Liver (tissue), 9 donors: ENCODE data around the gene MRAP. TPM values are rescaled to one million over a fixed set of nuclear protein-coding genes. Genes with fewer than 3 reads are reported as not detected.

Source experiments
- DNase-seq: peaks from one replicate; pipeline ENCODE4 v3.0.0-alpha.2; 2017; ENCODE audit warnings: low spot score
- H3K27ac ChIP-seq, 2 donors: one replicate each; pipeline ENCODE4 v1.7.0; 2013; ENCODE audit warnings: inconsistent platforms in 2 of 2, low read length in 2 of 2, control low read depth in 1 of 2, low read depth in 1 of 2, mild to moderate bottlenecking in 1 of 2
- H3K27me3 ChIP-seq, 4 donors: one replicate each; pipeline versions ENCODE4 v1.6.1 to v1.7.0; 2013; ENCODE audit warnings: low read length in 3 of 4, inconsistent platforms in 1 of 4, mild to moderate bottlenecking in 1 of 4, moderate library complexity in 1 of 4; ENCODE audit not compliant: control insufficient read depth in 4 of 4, insufficient read depth in 4 of 4
- H3K36me3 ChIP-seq, 4 donors: one replicate each; pipeline versions ENCODE4 v1.6.1 to v1.7.0; 2013; ENCODE audit warnings: low read length in 3 of 4, mild to moderate bottlenecking in 3 of 4, low read depth in 1 of 4, moderate library complexity in 1 of 4; ENCODE audit not compliant: control insufficient read depth in 4 of 4, insufficient read depth in 3 of 4
- H3K4me1 ChIP-seq, 4 donors: one replicate each; pipeline versions ENCODE4 v1.6.1 to v1.7.0; 2013; ENCODE audit warnings: low read length in 3 of 4, mild to moderate bottlenecking in 3 of 4, moderate library complexity in 1 of 4; ENCODE audit not compliant: control insufficient read depth in 4 of 4, insufficient read depth in 4 of 4
- H3K4me3 ChIP-seq, 3 donors: one replicate each; pipeline versions ENCODE4 v1.6.1 to v1.7.0; 2013; ENCODE audit warnings: low read length in 3 of 3, control low read depth in 1 of 3, low read depth in 1 of 3, mild to moderate bottlenecking in 1 of 3
- H3K9ac ChIP-seq, 2 donors: one replicate each; pipeline ENCODE4 v1.7.0; 2013; ENCODE audit warnings: low read length in 2 of 2, mild to moderate bottlenecking in 2 of 2, moderate library complexity in 2 of 2, control low read depth in 1 of 2, low read depth in 1 of 2
- H3K9me3 ChIP-seq, 4 donors: one replicate each; pipeline versions ENCODE4 v1.6.1 to v1.7.0; 2013; ENCODE audit warnings: low read length in 3 of 4; ENCODE audit not compliant: control insufficient read depth in 4 of 4
- EGR1 ChIP-seq, 2 donors: IDR thresholded peaks; 2 replicates each; pipeline ENCODE4 v1.6.1; 2016 to 2018; ENCODE audit warnings: antibody characterized with exemption in 2 of 2, low read depth in 2 of 2
- FOXA1 ChIP-seq: IDR thresholded peaks from 2 replicates; pipeline ENCODE4 v1.6.1; 2016; ENCODE audit warnings: antibody characterized with exemption
- FOXA2 ChIP-seq: IDR thresholded peaks from 2 replicates; pipeline ENCODE4 v1.6.1; 2016; ENCODE audit warnings: antibody characterized with exemption
- GABPA ChIP-seq, 2 donors: IDR thresholded peaks in 1 of 2; conservative IDR thresholded peaks in 1 of 2; 2 replicates each; pipeline ENCODE4 v1.6.1; 2016; ENCODE audit warnings: antibody characterized with exemption in 2 of 2, mild to moderate bottlenecking in 1 of 2, moderate library complexity in 1 of 2
- HNF4A ChIP-seq, 2 donors: conservative IDR thresholded peaks; 2 replicates each; pipeline ENCODE4 v1.6.1; 2016; ENCODE audit warnings: antibody characterized with exemption in 2 of 2, mild to moderate bottlenecking in 2 of 2
- HNF4G ChIP-seq: IDR thresholded peaks from 2 replicates; pipeline ENCODE4 v1.6.1; 2016; ENCODE audit warnings: antibody characterized with exemption
- JUND ChIP-seq, 2 donors: IDR thresholded peaks; 2 replicates each; pipeline ENCODE4 v1.6.1; 2016; ENCODE audit warnings: antibody characterized with exemption in 2 of 2
- NR2F2 ChIP-seq: IDR thresholded peaks from 2 replicates; pipeline ENCODE4 v1.6.1; 2016; ENCODE audit warnings: antibody characterized with exemption
- RAD21 ChIP-seq, 2 donors: IDR thresholded peaks; 2 replicates each; pipeline ENCODE4 v1.6.1; 2016; ENCODE audit warnings: antibody characterized with exemption in 2 of 2, mild to moderate bottlenecking in 2 of 2
- RXRA ChIP-seq, 2 donors: IDR thresholded peaks; 2 replicates each; pipeline ENCODE4 v1.6.1; 2017 to 2018; ENCODE audit warnings: antibody characterized with exemption in 2 of 2, mild to moderate bottlenecking in 1 of 2
- SP1 ChIP-seq: IDR thresholded peaks from 2 replicates; pipeline ENCODE4 v1.6.1; 2018; ENCODE audit warnings: antibody characterized with exemption, mild to moderate bottlenecking
- TAF1 ChIP-seq: conservative IDR thresholded peaks from 2 replicates; pipeline ENCODE4 v1.6.1; 2016; ENCODE audit warnings: antibody characterized with exemption, mild to moderate bottlenecking
- YY1 ChIP-seq: IDR thresholded peaks from 2 replicates; pipeline ENCODE4 v1.6.1; 2016; ENCODE audit warnings: antibody characterized with exemption, mild to moderate bottlenecking
- WGBS: extraction: QIAGEN DNeasy Blood & Tissue Kit; methylation state at CpG from one replicate; pipeline ENCODE4 v1.1.7; 2013; 5-methylcytosine and 5-hydroxymethylcytosine counted together
- polyA plus RNA-seq, 2 donors: library from polyadenylated mRNA; stranded (reverse) in 1 of 2; unstranded in 1 of 2; fragments of 200-250 nt in 1 of 2; fragments of >200 nt in 1 of 2; fragmentation: Nextera tagmentation in 1 of 2; extraction: Ambion mirVana in 1 of 2; gene quantifications; one replicate each; pipeline versions ENCODE4 v1.2.1 to v1.2.3, GENCODE V29; 2013 to 2015
- total RNA-seq, 2 donors: library from RNA; depleted of rRNA; stranded (reverse); fragments of >200 nt; gene quantifications; one replicate each; pipeline ENCODE4 v1.2.3, GENCODE V29; 2014
- TF ChIP-seq, protein P1 (sequence below): IDR thresholded peaks from 2 replicates; pipeline ENCODE4 v1.6.1; 2016; ENCODE audit warnings: antibody characterized with exemption
- TF ChIP-seq, protein P2 (sequence below): fragments of 150-350 bp; IDR thresholded peaks from 2 replicates; pipeline ENCODE4 v1.5.1; 2017; ENCODE audit warnings: improper control_type of control experiment, low read depth, low read length; ENCODE audit not compliant: missing input control
- TF ChIP-seq, protein P3 (sequence below): IDR thresholded peaks from 2 replicates; pipeline ENCODE4 v1.6.1; 2016; ENCODE audit warnings: antibody characterized with exemption
- TF ChIP-seq, protein P4 (sequence below): IDR thresholded peaks from 2 replicates; pipeline ENCODE4 v1.6.1; 2016; ENCODE audit warnings: antibody characterized with exemption
- TF ChIP-seq, protein P5 (sequence below): IDR thresholded peaks from 2 replicates; pipeline ENCODE4 v1.6.1; 2016; ENCODE audit warnings: antibody characterized with exemption, mild to moderate bottlenecking
- donor health status: healthy.
- donor health status: healthy.
- donor health status: healthy.
- donor health status: healthy.
- donor health status: healthy.

Gene MRAP
- total and polyA plus RNA-seq, 4 donors = 0.17 to 0.79 TPM; not detected in 2

DNA sequence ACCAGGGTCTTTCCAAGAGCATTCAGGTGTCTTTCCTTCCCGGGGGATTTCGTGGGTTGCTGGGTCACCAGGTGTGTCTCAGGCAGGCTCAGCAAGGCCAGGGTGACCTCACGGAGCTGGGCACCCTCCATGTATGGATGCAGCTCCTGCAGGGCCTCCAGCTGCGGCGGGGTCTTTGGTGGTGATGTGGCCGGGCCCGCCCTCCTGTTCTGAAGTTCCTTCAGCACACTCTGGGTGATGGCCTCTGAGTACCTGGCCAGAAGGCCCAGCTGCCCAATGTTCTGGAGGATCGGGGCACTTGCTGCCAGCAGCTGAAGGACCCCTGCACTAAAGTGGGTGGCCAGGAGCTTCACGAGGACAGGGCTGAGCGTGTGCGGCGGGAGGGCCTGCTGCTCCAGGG, 48.7 kb downstream of the MRAP start:
- peaks cover 0 to 6% (median 1%) of the 10 kb centered on the region in 4 donors for H3K9me3 ChIP-seq
- no peaks in the 10 kb centered on the region for H3K4me1 ChIP-seq
- peaks cover 10 to 95% (median 68%) of the 10 kb centered on the region in 4 donors for H3K36me3 ChIP-seq
- no peak overlapping the region for H3K4me3 ChIP-seq
- TF ChIP-seq, protein P1, sequence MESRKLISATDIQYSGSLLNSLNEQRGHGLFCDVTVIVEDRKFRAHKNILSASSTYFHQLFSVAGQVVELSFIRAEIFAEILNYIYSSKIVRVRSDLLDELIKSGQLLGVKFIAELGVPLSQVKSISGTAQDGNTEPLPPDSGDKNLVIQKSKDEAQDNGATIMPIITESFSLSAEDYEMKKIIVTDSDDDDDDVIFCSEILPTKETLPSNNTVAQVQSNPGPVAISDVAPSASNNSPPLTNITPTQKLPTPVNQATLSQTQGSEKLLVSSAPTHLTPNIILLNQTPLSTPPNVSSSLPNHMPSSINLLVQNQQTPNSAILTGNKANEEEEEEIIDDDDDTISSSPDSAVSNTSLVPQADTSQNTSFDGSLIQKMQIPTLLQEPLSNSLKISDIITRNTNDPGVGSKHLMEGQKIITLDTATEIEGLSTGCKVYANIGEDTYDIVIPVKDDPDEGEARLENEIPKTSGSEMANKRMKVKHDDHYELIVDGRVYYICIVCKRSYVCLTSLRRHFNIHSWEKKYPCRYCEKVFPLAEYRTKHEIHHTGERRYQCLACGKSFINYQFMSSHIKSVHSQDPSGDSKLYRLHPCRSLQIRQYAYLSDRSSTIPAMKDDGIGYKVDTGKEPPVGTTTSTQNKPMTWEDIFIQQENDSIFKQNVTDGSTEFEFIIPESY = no peak
- TF ChIP-seq EGR1 (IDR thresholded peaks at IDR 0.05; ENCODE audit: low read depth in 2 of 2) = no peak
- TF ChIP-seq RAD21 (IDR thresholded peaks at IDR 0.05) = no peak
- WGBS = 97% methylated on average over 12 of the region's 12 CpGs
- no peak for DNase-seq
- no peak overlapping the region for H3K9ac ChIP-seq
- H3K27ac ChIP-seq = no peak overlapping the region
- no peaks in the 10 kb centered on the region for H3K27me3 ChIP-seq

DNA sequence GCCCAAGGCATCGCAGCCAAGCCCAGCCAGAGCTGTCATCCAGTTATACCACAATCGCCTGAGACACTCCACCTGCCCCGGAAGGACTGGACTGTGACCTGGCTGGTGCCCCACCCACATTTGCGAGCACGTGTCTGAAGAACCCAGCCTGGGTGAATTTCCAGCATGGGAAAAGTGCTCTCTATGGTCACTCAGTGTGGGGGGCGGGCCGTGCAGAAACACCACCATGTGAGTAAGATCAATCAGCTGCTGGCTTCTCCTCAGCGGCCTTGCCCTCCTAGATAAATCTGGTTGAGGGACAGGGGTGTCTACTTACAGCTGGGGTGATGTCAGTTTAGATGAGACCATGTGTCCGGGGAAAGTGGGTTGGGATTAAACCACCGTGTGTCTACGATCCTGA, 49.3 kb downstream of the MRAP start:
- Histone ChIP-seq H3K27ac (no peak overlapping the region), H3K4me1 (no peaks in the 10 kb centered on the region), H3K27me3 (no peaks in the 10 kb centered on the region), H3K9me3 (peaks cover 0 to 6% (median 1%) of the 10 kb centered on the region in 4 donors), H3K4me3 (no peak overlapping the region), H3K36me3 (peaks cover 14 to 97% (median 69%) of the 10 kb centered on the region in 4 donors), H3K9ac (no peak overlapping the region)
- WGBS = 87% methylated on average over 11 of the region's 11 CpGs
- no peak for DNase-seq
- TF ChIP-seq GABPA (IDR thresholded peaks at IDR 0.05 in 1 of 2, conservative IDR thresholded peaks at IDR 0.05 in 1 of 2) (no peak), TAF1 (no peak), FOXA2 (no peak), NR2F2 (no peak), SP1 (no peak), JUND (IDR thresholded peaks at IDR 0.05) (no peak), EGR1 (IDR thresholded peaks at IDR 0.05; ENCODE audit: low read depth in 2 of 2) (no peak), YY1 (no peak), RXRA (IDR thresholded peaks at IDR 0.05) (no peak), RAD21 (IDR thresholded peaks at IDR 0.05) (no peak), FOXA1 (no peak), HNF4G (no peak), HNF4A (conservative IDR thresholded peaks at IDR 0.05) (no peak)
- TF ChIP-seq, protein P2, sequence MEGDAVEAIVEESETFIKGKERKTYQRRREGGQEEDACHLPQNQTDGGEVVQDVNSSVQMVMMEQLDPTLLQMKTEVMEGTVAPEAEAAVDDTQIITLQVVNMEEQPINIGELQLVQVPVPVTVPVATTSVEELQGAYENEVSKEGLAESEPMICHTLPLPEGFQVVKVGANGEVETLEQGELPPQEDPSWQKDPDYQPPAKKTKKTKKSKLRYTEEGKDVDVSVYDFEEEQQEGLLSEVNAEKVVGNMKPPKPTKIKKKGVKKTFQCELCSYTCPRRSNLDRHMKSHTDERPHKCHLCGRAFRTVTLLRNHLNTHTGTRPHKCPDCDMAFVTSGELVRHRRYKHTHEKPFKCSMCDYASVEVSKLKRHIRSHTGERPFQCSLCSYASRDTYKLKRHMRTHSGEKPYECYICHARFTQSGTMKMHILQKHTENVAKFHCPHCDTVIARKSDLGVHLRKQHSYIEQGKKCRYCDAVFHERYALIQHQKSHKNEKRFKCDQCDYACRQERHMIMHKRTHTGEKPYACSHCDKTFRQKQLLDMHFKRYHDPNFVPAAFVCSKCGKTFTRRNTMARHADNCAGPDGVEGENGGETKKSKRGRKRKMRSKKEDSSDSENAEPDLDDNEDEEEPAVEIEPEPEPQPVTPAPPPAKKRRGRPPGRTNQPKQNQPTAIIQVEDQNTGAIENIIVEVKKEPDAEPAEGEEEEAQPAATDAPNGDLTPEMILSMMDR = no peak
- TF ChIP-seq, protein P3, sequence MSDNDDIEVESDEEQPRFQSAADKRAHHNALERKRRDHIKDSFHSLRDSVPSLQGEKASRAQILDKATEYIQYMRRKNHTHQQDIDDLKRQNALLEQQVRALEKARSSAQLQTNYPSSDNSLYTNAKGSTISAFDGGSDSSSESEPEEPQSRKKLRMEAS = no peak
- TF ChIP-seq, protein P1 = no peak
- TF ChIP-seq, protein P4, sequence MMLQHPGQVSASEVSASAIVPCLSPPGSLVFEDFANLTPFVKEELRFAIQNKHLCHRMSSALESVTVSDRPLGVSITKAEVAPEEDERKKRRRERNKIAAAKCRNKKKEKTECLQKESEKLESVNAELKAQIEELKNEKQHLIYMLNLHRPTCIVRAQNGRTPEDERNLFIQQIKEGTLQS = no peak
- TF ChIP-seq, protein P5, sequence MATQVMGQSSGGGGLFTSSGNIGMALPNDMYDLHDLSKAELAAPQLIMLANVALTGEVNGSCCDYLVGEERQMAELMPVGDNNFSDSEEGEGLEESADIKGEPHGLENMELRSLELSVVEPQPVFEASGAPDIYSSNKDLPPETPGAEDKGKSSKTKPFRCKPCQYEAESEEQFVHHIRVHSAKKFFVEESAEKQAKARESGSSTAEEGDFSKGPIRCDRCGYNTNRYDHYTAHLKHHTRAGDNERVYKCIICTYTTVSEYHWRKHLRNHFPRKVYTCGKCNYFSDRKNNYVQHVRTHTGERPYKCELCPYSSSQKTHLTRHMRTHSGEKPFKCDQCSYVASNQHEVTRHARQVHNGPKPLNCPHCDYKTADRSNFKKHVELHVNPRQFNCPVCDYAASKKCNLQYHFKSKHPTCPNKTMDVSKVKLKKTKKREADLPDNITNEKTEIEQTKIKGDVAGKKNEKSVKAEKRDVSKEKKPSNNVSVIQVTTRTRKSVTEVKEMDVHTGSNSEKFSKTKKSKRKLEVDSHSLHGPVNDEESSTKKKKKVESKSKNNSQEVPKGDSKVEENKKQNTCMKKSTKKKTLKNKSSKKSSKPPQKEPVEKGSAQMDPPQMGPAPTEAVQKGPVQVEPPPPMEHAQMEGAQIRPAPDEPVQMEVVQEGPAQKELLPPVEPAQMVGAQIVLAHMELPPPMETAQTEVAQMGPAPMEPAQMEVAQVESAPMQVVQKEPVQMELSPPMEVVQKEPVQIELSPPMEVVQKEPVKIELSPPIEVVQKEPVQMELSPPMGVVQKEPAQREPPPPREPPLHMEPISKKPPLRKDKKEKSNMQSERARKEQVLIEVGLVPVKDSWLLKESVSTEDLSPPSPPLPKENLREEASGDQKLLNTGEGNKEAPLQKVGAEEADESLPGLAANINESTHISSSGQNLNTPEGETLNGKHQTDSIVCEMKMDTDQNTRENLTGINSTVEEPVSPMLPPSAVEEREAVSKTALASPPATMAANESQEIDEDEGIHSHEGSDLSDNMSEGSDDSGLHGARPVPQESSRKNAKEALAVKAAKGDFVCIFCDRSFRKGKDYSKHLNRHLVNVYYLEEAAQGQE = no peak
